GM21786 (cell line): ENCODE data around the gene AKR7A2.
"Not testable (repeated sequence)": the region's sequence is repeated elsewhere in the genome, so short reads cannot be mapped to it uniquely, and the experiment has no call there.

Experiments
- ATAC-seq: cut with Tn5 transposase; IDR thresholded peaks from one replicate; pipeline ENCODE4 v1.9.1; 2021; ENCODE audit not compliant: unreplicated experiment

The AKR7A2 gene

DNA sequence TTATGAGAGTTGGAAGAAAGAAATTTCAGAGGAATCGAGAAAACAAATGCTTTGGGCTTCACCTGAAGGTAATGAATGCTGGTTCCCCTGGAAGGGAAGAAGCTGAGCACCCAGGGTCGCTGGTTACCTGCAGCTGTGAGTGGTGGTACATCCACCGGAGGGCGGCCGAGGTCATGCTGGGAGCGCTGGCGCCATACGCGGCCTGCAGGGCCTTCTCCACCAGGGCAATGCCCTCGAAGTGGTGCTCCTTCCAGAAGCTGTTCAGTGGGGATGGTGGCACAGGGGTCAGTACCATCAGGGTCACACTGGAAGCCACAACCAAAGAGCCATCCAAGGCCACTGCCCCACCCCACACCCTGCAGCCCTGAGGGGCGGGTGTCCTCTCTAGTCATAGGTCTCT, 43.5 kb downstream of the AKR7A2 start:
- no peak for ATAC-seq

DNA sequence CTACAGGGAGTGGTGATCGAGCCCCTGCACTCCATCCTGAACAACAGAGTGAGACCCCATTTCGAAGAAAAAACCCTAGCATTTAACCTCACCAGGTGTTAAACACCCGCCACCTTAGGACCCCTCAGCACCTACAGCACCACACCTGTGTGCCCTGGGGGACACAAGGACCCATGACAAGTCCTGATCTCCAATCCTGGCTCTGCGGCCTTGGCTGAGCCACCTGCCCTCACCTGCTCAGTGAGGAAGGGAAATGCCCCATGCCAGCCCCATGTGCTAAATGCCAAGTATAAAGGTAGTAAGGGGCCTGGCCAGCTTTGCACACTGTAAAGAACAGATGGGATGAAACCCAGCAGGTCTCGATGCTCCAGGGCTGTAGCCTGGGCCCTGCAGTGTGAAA, 49.2 kb downstream of the AKR7A2 start:
- ATAC-seq, result no peak

DNA sequence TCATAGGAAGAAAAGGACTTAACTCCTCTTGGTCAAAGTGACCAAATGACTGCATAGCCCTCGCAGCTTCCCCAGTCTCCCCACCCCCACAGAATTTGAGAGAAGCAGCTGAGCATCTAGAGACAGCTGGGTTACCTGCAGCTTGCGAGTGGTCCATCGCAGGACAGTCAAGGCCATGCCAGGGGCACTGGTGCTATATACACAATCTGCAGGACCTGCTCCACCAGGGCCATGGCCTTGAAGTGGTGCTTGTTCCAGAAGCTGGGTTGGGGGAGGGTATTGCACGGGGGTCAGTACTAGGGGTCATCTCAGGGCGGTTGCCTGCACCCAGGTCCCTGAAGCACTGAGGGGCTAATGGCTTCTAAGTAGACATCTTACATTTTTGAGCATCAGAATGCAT, 49.9 kb downstream of the AKR7A2 start:
- ATAC-seq, result no peak

DNA sequence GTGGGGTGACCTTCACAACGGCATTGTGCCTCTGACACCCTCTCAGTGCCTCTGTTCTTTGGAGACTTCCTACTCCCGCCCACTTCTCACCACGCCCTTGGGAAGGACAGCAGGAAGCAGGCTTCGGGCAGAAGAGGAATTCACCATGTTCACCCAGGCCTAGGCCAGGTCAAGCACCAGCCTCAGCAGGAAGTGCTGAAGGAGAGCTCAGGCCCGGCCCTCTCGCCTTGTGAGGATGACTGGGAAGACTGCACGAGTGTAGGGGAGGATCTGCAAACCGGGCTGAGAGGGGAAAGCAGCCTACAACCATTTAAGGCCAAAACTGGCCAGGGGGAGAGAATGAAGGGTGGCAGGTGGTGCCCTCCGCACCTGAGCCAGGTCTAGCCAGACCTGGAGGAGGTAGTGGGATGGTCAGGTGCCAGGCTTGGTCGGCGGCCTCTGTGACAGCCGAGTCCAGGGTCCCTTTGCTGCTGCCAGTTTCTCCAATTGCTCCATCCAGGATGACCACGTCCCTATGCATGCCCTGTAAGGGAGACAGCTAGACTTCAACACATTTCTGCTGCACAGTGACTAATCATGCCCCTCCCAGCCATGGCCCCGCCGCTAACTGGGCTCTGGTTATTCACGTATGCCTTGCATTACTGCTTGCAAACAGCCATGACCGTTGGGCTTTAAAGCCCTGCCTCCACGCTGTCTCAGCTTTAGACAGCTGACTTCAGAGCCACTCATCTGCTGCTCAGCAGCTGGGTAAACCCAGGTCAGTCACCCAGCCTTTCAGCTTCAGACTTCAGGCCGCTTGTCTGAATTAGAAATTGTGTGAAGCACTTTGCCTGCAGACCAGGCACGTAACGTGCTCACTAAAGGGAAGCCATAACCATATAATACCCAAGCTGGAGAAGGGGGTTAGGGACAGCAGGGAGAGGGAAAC, 51.5 kb downstream of the AKR7A2 start:
- ATAC-seq, result no peak

DNA sequence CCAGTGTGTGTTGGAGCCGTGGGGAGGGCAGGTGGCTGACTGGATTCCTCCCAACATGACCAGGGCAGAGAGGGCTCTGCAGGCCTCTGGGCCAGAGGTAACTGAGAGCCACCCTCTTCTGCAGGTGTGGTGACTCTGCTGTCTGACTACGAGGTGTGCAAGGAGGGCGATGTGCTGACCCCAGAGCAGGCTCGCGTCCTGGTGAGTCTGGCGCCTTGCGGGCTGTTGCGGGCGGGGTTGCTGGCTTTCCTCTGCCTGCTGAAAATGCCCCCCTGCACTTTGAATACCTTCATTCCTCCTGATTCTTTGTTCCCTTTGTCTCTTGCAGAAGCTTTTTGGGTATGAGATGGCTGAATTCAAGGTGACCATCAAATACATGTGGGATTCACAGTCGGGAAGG, 53.6 kb downstream of the AKR7A2 start:
- ATAC-seq, result no peak

DNA sequence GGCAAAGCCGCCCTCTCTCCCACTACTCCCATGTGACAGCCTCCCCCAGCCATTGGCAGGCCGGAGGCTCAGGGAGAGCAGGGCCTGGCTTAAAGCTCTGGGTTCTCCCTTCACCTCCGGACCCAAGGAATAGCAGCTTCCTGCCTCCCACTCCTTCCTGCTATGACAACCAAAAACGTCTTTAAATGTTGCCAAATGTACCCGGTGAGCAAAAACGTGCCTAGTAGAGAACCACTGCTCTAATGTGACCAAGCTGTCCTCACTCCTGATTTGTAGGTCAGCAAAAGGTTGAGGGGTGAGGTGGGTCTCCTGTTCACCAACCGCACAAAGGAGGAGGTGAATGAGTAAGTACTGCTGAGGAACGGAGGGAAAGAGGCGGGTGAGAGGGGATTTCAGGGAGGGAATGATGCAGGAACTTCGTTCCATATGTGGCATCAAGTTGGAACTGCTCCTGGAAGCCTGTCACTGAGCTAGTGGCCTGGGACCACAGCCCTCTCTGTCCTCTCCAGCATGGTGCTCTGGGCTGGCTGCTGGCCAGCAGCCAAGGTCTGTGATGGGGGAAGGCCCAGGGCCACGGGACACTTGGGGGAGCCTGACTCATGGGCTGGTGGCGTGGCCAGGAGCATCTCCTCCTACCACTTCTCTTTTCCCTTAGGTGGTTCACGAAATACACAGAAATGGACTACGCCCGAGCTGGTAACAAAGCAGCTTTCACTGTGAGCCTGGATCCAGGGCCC, 54.6 kb downstream of the AKR7A2 start:
- no peak for ATAC-seq

DNA sequence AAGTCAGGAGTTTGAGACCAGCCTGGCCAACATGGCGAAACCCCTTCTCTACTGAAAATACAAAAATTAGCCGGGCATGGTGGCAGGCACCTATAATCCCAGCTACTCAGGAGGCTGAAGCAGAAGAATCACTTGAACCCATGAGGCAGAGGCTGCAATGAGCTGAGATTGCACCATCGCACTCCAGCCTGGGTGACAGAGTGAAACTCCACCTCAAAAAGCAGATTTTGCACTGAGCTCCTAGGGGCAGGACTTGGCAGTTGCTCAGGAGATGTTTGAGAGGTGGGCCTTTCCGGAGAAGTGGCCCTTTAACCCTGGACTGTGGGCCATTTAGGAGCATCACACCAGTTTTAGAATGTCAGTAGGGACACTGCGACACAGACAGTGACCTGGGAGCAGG, 55.6 kb downstream of the AKR7A2 start:
- ATAC-seq, result not testable (repeated sequence)

DNA sequence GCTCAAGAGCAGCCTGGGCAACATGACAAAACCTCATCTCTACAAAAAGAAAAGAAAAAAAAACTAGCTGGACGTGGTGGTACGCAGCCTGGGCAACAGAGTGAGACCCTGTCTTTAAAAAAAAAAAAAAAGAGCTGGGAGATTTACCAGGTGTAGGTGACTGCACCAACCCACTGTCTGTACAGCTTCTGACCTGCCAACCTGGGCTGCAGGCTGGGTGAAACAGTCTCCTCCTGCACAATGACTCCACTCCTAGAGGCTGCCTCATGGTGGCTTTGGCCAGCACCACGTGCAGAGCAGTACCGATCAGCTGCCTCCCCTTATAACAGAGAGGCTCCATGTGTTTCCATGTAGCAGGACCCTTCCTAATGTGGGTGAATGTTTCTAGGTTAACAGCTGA, 56.7 kb downstream of the AKR7A2 start:
- no peak for ATAC-seq

DNA sequence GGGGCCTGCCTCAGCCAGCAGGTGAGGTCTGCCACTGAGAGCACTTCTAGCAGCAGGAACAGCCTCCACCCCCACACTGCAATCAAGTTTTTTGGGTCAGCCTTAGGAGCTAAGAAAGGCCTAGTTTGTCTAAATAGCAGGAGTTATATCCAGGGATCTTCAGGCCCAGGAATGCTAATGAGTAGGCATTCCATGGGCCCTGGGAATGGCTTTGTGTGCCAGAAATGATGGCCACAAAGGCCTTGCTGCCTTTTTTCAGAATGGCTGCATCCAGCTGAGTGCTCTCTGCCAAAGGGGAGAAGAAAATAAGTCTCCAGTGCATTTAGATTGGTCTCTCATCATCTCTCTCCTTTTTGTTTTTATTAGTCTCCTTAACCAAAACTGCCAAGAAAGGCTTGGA, 57.5 kb downstream of the AKR7A2 start:
- no peak for ATAC-seq
